Activated CD8-positive, alpha-beta T cell treated with anti-CD3 and anti-CD28 coated beads, Interleukin-2, amount 10 ng/mL, durations not matched to agents 7 days and 5 days (primary cell): Measurements from ENCODE around the gene ACTR2. TPM values are rescaled to one million over a fixed set of nuclear protein-coding genes. Genes with fewer than 3 reads are reported as not detected.
"Not testable (repeated sequence)": the region's sequence is repeated elsewhere in the genome, so short reads cannot be mapped to it uniquely, and the experiment has no call there.

ENCODE experiments used
- ATAC-seq: fragments of 150-1000 bp; cut with Tn5 transposase; one replicate; pipeline ENCODE4 v1.10.0; 2021; ENCODE audit warnings: moderate library complexity
- CTCF ChIA-PET: fragments of 350-600 bp; sonication (Branson Sonifier 250); formaldehyde crosslinking; loops from one replicate; lab custom pipeline; 2021; ENCODE audit warnings: antibody characterized with exemption; lab: Charles Lee
- POLR2A ChIA-PET: fragments of 350-600 bp; sonication (Branson Sonifier 250); formaldehyde crosslinking; loops from one replicate; lab custom pipeline; 2021; ENCODE audit warnings: antibody characterized with exemption; lab: Charles Lee
- DNase-seq: peaks from one replicate; pipeline ENCODE4 v3.0.0-alpha.2; 2020
- H3K27ac Mint-ChIP-seq: one replicate; pipeline ENCODE4 v1.8.0; 2021; ENCODE audit warnings: mild to moderate bottlenecking, mixed read lengths
- H3K27me3 Mint-ChIP-seq: one replicate; pipeline ENCODE4 v1.8.0; 2021; ENCODE audit warnings: low read depth, mixed read lengths
- H3K36me3 Mint-ChIP-seq: one replicate; pipeline ENCODE4 v1.8.0; 2021; ENCODE audit warnings: low read depth, mixed read lengths
- H3K4me1 Mint-ChIP-seq: one replicate; pipeline ENCODE4 v1.8.0; 2021; ENCODE audit warnings: low read depth, mixed read lengths
- H3K4me3 Mint-ChIP-seq: one replicate; pipeline ENCODE4 v1.8.0; 2021; ENCODE audit warnings: mild to moderate bottlenecking, mixed read lengths
- H3K9me3 Mint-ChIP-seq: one replicate; pipeline ENCODE4 v1.8.0; 2022; ENCODE audit warnings: mixed read lengths; ENCODE audit not compliant: insufficient read depth
- total RNA-seq, 2 experiments: library from RNA; stranded (reverse); gene quantifications; one replicate each; pipeline ENCODE4 v1.2.3, GENCODE V29; 2021

The ACTR2 gene
- total RNA-seq, 2 experiments from 2014 or later = 478 to 493 TPM

- ChIA-PET POLR2A (no interaction called here), CTCF (interaction anchor here (1.6 kb wide), 1 partner anchor 18 kb away, joined by 4 read pairs; no protein-coding TSS in a partner anchor)
- Mint-ChIP-seq H3K4me1 (no peaks in the 10 kb centered on the region), H3K36me3 (peaks cover 5% of the 10 kb centered on the region), H3K4me3 (no peak overlapping the region), H3K27ac (no peak overlapping the region), H3K27me3 (peaks cover 3% of the 10 kb centered on the region), H3K9me3 (no peaks in the 10 kb centered on the region)
- DNase-seq (no peak), ATAC-seq (no peak)
Observed at GRCh38 chr2:65204461-65205210, 23.0 kb upstream of the ACTR2 start.

DNA sequence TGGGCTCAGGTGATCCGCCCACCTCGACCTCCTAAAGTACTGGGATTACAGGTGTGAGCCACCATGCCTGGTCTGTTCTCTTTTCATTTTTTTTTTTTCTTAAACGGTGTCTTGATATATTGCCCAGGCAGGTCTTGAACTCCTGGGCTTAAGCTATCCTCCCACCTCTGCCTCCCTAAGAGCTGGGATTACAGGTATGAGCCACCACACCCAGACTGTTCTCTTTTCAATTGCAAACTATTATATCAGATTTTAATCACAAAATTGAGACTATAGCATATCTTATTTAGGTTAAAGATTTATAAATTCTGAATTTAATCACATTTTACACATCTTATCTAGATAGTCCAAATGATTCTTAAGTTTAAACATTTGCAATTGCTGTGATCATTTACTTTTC, 15.5 kb upstream of the ACTR2 start:
- CTCF ChIA-PET = interaction anchor here (1.0 to 1.7 kb wide), 2 partner anchors 15 to 25 kb away, joined by 3 to 8 read pairs; partner anchors contain the start of gene ACTR2
- Mint-ChIP-seq H3K27me3 (no peaks in the 10 kb centered on the region), H3K4me1 (peaks cover 3% of the 10 kb centered on the region), H3K4me3 (no peak overlapping the region), H3K9me3 (no peaks in the 10 kb centered on the region), H3K36me3 (no peaks in the 10 kb centered on the region), H3K27ac (no peak overlapping the region)
- DNase-seq (no peak), ATAC-seq (no peak)
- POLR2A ChIA-PET = interaction anchor here (1.3 kb wide), 1 partner anchor 15 kb away, joined by 5 read pairs; the partner anchor contains the start of gene ACTR2

DNA sequence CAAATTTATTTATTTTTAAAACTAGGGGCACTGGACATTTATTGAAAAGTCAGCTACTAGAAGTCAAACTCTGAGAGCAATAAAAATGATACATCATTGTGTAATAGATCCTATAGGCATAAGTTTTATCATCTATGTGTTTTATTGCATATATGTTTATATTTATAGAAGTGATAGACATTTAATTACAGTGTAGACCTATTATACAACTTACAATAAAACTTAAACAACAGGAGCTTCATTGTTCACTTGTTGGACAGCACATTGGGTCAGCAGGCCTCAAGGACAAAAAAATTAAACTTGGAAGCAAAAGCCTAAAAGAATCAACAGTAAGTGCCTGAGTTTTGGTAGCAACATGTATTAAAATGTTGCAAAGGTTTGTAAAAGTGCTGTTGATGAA, 15.0 kb upstream of the ACTR2 start:
- no peak overlapping the region for H3K4me3 Mint-ChIP-seq
- no peaks in the 10 kb centered on the region for H3K36me3 Mint-ChIP-seq
- no peak for DNase-seq
- no peaks in the 10 kb centered on the region for H3K9me3 Mint-ChIP-seq
- no peak for ATAC-seq
- ChIA-PET CTCF (interaction anchor here (1.0 to 1.7 kb wide), 2 partner anchors 14 to 25 kb away, joined by 3 to 8 read pairs; partner anchors contain the start of gene ACTR2), POLR2A (interaction anchor here (1.3 kb wide), 1 partner anchor 15 kb away, joined by 5 read pairs; the partner anchor contains the start of gene ACTR2)
- peaks cover 3% of the 10 kb centered on the region for H3K4me1 Mint-ChIP-seq
- H3K27me3 Mint-ChIP-seq = no peaks in the 10 kb centered on the region
- no peak overlapping the region for H3K27ac Mint-ChIP-seq

DNA sequence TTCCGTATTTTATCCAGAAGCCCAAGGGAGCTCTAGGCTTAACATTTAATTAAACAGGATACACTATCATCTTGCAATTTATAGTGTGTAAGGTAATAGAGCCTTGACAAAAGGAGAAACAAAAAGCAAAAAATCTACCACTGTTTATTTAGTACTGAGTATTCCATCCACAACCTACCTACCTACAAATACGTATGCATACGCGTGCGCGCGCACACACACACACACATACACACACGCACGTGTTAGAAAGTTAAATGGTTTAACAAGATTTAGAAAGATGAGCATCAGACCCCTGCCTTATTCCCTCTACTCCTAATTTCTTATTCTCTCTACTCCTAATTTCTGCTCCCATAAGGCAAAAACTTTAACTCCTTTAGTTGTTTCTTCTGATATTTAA, 14.6 kb upstream of the ACTR2 start:
- peaks cover under 1% of the 10 kb centered on the region for H3K36me3 Mint-ChIP-seq
- H3K27ac Mint-ChIP-seq = no peak overlapping the region
- DNase-seq = no peak
- CTCF ChIA-PET = interaction anchor here (1.0 kb wide), 1 partner anchor 14 kb away, joined by 3 read pairs; the partner anchor contains the start of gene ACTR2
- no peaks in the 10 kb centered on the region for H3K27me3 Mint-ChIP-seq
- peaks cover 3% of the 10 kb centered on the region for H3K4me1 Mint-ChIP-seq
- H3K9me3 Mint-ChIP-seq = no peaks in the 10 kb centered on the region
- ATAC-seq = no peak
- no peak overlapping the region for H3K4me3 Mint-ChIP-seq
- POLR2A ChIA-PET = interaction anchor here (1.3 kb wide), 1 partner anchor 14 kb away, joined by 5 read pairs; the partner anchor contains the start of gene ACTR2

DNA sequence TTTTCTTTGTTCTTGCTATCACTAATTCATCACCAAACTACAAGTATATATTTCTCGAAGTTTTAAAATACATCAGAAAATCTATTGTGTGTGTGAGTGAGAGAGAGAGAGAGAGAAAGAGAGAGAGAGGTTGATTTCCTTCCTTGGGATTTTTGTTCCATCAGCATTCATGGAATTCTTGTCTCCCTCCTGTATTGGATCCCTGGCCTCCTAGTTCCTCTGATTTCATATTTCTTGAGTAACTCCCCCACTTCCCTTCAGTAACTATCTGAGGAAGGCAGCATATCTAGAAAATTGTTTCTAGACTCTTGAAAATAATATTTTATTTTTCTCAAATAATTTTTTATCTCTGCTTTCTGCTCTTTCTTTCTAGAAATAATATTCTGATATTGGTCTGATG, 13.3 kb upstream of the ACTR2 start:
- Mint-ChIP-seq H3K27ac (no peak overlapping the region), H3K4me3 (no peak overlapping the region), H3K27me3 (no peaks in the 10 kb centered on the region), H3K9me3 (no peaks in the 10 kb centered on the region), H3K36me3 (peaks cover 7% of the 10 kb centered on the region), H3K4me1 (peaks cover 3% of the 10 kb centered on the region)
- DNase-seq (no peak), ATAC-seq (no peak)
- ChIA-PET POLR2A (interaction anchor here (3.6 kb wide), 1 partner anchor 13 kb away, joined by 23 read pairs; the partner anchor contains the start of gene ACTR2), CTCF (interaction anchor here (0.9 to 1.5 kb wide), 2 partner anchors 13 to 84 kb away, joined by 3 to 6 read pairs; partner anchors contain the start of genes ACTR2 and RAB1A)

- no peaks in the 10 kb centered on the region for H3K9me3 Mint-ChIP-seq
- H3K4me1 Mint-ChIP-seq = peaks cover 3% of the 10 kb centered on the region
- peaks cover 8% of the 10 kb centered on the region for H3K36me3 Mint-ChIP-seq
- no peak overlapping the region for H3K4me3 Mint-ChIP-seq
- POLR2A ChIA-PET = interaction anchor here (3.6 kb wide), 1 partner anchor 12 kb away, joined by 23 read pairs; the partner anchor contains the start of gene ACTR2
- no peaks in the 10 kb centered on the region for H3K27me3 Mint-ChIP-seq
- no peak for DNase-seq
- H3K27ac Mint-ChIP-seq = no peak overlapping the region
- CTCF ChIA-PET = interaction anchor here (0.9 to 1.5 kb wide), 2 partner anchors 13 to 85 kb away, joined by 3 to 6 read pairs; partner anchors contain the start of genes ACTR2 and RAB1A
- ATAC-seq = no peak
Observed at GRCh38 chr2:65214843-65215242, 12.8 kb upstream of the ACTR2 start.

DNA sequence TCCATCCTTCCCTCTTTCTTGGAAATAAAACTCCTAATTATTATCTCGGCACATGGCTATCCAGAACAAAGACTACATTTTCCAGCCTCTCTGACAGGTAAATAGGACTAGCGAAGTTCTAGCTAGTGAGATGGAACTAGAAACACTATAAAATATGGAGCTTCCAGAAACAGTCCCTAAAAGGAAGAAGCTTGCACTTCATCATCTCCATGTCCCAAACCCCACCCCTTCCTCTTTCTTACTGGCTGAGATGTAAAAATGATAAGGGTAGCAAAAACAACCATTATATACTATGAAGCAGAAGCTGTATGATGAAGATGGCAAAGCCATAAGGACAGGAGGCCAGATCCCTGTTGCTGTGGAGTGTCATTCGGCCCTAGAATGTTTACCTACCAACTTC, 11.7 kb upstream of the ACTR2 start:
- Mint-ChIP-seq H3K9me3 (no peaks in the 10 kb centered on the region), H3K4me1 (peaks cover 3% of the 10 kb centered on the region), H3K4me3 (no peak overlapping the region), H3K27me3 (no peaks in the 10 kb centered on the region), H3K36me3 (peaks cover 14% of the 10 kb centered on the region), H3K27ac (no peak overlapping the region)
- ATAC-seq (no peak), DNase-seq (no peak)
- ChIA-PET POLR2A (interaction anchor here (3.6 kb wide), 1 partner anchor 11 kb away, joined by 23 read pairs; the partner anchor contains the start of gene ACTR2), CTCF (interaction anchor here (0.7 to 1.5 kb wide), 2 partner anchors 20 to 86 kb away, joined by 3 to 6 read pairs; partner anchors contain the start of gene RAB1A)

DNA sequence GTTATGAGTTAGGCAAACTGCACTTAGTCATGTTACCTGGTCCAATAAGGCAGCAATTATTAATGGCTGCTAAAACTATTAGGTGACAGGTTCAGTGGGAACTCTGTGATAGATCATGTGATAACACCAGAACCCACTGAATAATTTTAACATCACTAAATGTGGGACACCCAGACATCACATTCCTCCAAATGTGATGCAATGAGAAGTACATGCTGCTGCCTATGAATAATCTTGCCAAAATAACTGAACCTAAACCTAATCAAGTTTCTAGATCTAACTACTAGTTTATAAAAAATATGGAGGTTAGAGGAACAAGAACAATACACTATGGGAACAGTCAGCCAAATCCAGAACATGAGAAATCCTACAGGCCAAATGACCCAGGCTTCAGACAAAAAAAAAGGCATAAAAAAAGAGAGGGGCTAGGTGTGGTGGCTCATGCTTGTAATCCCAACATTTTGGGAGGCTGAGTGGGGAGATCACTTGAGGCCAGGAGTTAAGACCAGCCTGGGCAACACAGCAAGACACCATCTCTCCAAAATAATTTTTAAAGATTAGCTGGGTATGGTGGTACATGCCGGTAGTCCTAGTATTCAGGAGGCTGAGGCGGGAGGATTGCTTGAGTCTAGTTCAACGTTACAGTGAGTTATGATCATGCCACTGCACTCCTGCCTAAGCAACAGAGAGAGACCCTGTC, 7.0 kb upstream of the ACTR2 start:
- ATAC-seq = no peak
- Mint-ChIP-seq H3K9me3 (no peaks in the 10 kb centered on the region), H3K4me3 (no peak overlapping the region), H3K27me3 (no peaks in the 10 kb centered on the region), H3K4me1 (peaks cover 5% of the 10 kb centered on the region), H3K27ac (no peak overlapping the region), H3K36me3 (peaks cover 19% of the 10 kb centered on the region)
- ChIA-PET CTCF (interaction anchor here (1.4 kb wide), 1 partner anchor 156 kb away, joined by 3 read pairs; no protein-coding TSS in a partner anchor), POLR2A (no interaction called here)
- DNase-seq = no peak

DNA sequence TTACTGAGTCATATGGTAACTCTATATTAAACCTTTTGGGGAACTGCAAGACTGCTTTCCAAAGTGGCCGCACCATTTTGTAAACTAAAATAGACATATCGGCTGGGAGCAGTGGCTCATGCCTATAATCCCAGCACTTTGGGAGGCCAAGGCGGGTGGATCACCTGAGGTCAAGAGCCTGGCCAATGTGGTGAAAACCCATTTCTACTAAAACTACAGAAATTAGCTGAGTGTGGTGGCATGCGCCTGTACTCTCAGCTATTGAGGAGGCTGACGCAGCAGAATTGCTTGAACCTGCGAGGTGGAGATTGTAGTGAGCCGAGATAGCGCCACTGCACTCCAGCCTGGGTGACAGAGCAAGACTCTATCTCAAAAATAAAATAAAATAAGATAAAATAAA, 6.4 kb upstream of the ACTR2 start:
- H3K9me3 Mint-ChIP-seq, DNase-seq, H3K27me3 Mint-ChIP-seq, POLR2A ChIA-PET, H3K27ac Mint-ChIP-seq, CTCF ChIA-PET, ATAC-seq, H3K4me3 Mint-ChIP-seq, H3K4me1 Mint-ChIP-seq: not testable (repeated sequence)
- peaks cover 19% of the 10 kb centered on the region for H3K36me3 Mint-ChIP-seq

GRCh38 chr2:65227020-65227455, 593 bp upstream of the ACTR2 start:
- ATAC-seq (peak; percentile 10), DNase-seq (peak; percentile 47)
- peaks cover 28% of the 10 kb centered on the region for H3K36me3 Mint-ChIP-seq
- H3K4me3 Mint-ChIP-seq = peak overlapping the region; percentile 99
- H3K4me1 Mint-ChIP-seq = peaks cover 28% of the 10 kb centered on the region
- POLR2A ChIA-PET = interaction anchor here (0.6 to 2.9 kb wide), 39 partner anchors 8 to 1639 kb away, joined by 3 to 29 read pairs (median 4); partner anchors contain the start of genes AFTPH, CEP68, RAB1A and SPRED2
- CTCF ChIA-PET = interaction anchor here (0.9 to 3.2 kb wide), 7 partner anchors 9 to 162 kb away, joined by 3 to 12 read pairs (median 4); partner anchors contain the start of gene RAB1A
- no peaks in the 10 kb centered on the region for H3K9me3 Mint-ChIP-seq
- H3K27ac Mint-ChIP-seq = peak overlapping the region; percentile 100
- no peaks in the 10 kb centered on the region for H3K27me3 Mint-ChIP-seq

DNA sequence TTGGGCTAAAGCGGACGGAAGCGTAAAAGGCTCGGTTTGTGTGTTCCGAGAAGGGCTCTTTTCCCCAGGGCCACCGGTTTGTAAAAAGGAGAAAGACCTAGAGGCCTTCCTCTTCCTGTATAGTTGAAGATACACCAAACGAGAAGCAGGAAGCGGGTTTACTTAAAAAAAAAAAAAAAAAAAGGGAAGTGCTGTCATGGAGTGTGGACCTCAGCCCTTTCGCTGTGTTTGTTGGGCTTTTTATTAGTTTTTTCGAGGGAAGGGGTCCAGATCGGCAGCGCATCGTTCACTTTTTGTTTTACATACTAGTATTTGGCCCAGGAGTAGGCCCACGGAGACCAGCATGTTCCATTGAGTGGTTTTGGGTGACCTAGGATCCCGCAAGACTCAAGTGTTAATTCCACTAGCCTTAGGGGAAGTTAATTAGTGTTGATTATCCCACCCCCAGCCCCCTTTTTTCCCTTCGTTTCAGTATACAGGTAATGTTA, 676 bp downstream of the ACTR2 start:
- Mint-ChIP-seq H3K27me3 (no peaks in the 10 kb centered on the region), H3K4me3 (peak overlapping the region; percentile 99), H3K27ac (peak overlapping the region; percentile 99), H3K4me1 (peaks cover 38% of the 10 kb centered on the region), H3K9me3 (no peaks in the 10 kb centered on the region), H3K36me3 (peaks cover 34% of the 10 kb centered on the region)
- ATAC-seq = peak; percentile 42
- ChIA-PET CTCF (no interaction called here), POLR2A (interaction anchor here (0.9 to 2.9 kb wide), 15 partner anchors 11 to 1640 kb away, joined by 3 to 29 read pairs (median 5); partner anchors contain the start of genes CEP68, RAB1A, SPRED2 and WDPCP)
- DNase-seq = no peak
